A204.1 (cell line): ENCODE measurements around the gene POR.

Experiments used
- FAIRE-seq: peaks from 2 replicates; lab custom pipeline; 2012; peaks lifted over from hg19 to GRCh38; lab: Jason Lieb, UNC

The POR gene

DNA sequence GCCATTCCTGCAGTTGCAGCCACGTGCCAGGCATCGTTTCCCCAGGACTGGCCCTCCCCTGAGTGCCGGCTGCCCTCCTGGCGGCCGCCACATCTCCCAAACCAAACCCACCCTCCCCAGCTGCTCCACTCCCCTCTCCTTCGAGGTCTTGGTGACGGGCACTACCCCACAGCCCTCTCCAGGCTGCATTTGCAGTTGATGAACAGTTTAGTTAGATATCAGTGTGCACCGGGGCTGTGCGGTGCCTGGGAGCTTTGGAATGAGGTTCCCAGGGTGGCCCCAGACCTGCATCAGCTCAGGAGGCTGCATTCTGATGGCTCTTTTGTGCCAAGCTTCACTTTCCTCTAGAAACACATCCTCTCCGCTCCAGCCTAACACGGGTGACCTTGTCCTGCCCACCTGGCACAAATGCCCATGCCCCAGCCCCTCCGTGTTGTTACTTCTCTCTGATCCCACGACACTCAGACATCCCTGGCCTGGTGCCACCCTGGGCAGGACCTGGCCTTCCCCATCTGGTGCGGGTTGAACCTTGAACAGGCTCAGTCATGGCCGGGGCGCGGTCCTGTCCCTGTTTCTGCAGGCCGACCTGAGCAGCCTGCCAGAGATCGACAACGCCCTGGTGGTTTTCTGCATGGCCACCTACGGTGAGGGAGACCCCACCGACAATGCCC is 64.9 kb downstream of the POR start:
- FAIRE-seq, result no peak

DNA sequence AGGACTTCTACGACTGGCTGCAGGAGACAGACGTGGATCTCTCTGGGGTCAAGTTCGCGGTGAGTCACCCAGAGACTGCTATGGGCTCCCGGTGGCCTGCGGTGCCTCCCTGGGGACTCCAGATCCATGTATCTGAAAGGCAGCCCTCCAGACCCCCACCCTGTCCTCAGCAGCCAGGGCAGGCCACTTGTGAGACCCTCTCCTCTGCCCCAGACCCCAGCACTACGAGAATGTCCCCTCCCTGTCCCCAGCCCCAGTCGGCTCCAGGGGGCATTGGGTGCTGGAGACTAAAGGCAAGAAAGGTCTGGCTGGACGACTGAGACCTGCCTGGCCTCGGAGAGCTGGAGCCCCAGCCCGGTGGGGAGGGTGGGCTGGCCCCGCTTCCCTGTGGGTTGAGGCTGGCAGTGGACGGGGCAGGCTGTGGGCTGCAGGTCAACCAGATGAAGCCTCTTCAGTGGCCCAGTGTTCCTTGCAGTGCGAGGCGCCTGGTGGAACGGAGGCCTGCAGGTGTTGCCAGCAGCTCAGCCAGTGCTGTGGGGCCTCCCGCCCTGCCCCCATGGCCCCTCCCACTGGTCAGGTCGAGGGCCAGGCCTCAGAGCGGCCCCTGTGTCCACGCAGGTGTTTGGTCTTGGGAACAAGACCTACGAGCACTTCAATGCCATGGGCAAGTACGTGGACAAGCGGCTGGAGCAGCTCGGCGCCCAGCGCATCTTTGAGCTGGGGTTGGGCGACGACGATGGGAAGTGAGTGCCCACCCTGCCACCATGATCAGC is 65.7 kb downstream of the POR start:
- no peak for FAIRE-seq

DNA sequence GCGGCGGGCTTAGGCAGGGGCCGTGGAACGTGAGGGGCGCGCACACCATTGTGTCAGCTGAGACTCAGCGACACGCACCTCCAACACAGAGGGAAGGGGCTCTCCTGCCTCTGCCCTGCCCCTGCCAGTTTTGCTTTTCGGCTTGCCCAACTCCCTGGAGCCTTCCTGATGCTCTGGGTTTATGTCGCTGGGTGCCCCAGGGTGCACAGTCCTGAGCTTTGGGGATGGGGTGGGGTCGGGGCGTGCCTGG is 66.2 kb downstream of the POR start:
- FAIRE-seq, result no peak

DNA sequence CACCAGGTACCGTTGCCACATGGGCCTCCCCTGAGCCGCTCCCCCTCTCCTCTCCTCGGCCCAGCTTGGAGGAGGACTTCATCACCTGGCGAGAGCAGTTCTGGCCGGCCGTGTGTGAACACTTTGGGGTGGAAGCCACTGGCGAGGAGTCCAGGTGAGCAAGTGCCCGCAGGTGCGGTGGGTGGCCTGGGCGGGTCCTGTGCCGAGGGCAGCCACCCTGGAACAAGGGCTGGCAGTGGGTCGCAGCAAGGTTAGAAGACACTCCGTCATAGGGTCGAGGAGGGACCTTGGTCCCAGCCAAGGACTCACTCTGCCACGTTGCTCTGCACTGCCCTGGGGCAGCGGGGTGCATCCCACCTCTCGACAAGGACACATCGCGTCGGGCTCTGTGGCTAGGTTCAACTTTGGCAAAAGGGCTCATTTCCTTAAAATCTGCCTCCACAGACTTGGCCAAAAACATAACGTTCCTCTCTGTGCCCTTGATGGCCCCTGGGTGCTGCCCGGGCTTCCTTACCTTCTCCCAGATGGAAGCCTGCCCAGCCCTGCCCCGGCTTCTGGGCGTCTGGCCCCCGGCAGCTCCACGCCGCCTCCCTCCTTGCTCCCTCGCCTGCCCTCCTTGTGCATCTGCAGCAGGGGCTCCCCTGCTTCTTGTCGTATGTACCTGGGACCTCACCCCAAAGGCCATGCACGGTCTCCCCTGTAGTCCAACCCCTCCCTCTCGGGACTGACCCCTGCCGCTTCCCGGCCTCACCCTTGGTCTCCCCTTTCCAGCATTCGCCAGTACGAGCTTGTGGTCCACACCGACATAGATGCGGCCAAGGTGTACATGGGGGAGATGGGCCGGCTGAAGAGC is 66.7 kb downstream of the POR start:
- no peak for FAIRE-seq

DNA sequence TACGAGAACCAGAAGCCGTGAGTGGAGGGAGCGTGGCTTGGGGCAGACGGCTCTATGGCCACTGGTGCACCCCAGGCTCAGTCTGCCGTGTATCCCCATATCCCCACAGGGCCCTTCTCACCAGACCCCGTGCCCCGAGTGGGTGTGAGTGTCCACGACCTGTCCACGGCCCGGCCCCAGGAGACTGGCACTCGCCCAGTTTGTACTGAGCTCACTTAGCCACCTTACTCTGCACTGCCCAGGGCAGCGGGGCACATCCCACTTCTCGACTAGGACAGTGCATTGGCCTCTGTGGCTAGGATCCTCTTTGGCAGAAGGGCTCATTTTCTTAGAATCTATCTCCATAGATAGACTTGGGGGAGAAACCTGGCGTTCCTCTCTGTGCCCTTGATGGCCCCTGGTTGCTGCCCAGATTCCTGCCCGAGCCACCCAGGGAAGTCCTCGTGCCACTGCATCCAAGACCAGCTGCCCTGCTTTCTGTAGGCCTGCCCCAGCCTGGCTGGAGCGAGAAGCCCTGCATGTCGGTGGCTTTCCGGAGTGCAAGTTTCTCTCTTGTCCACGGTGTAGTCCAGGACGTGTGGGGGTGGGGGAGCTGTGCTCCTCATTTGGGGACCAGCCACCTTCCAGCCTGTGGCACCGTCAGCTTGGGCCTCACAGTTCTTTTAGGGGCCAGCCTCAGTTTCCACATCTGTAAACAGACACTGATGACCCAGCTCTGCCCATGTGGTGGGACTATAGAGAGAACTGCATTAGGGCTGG is 67.5 kb downstream of the POR start:
- FAIRE-seq, result no peak

DNA sequence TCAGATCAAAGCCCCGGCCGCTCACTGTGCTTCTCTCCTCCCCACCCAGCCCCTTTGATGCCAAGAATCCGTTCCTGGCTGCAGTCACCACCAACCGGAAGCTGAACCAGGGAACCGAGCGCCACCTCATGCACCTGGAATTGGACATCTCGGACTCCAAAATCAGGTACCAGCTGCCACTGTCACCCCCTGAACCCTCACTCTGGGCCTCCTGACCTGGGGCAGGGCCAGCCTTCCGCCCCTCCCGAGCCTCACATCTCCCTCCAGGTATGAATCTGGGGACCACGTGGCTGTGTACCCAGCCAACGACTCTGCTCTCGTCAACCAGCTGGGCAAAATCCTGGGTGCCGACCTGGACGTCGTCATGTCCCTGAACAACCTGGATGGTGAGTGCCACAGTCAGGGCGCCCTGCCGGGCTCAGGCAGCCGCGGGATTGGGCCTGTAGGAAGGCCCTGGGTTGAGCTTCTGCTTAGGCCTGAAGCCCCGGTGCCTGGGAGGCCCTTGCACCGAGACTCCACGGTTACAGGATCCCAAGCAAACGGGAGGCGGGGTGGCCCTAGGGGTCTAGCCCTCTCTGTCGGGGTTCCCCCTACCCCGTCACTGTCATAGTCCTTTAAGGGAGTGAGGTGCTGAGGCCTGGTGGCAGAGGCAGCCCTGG is 68.6 kb downstream of the POR start:
- FAIRE-seq, result no peak

DNA sequence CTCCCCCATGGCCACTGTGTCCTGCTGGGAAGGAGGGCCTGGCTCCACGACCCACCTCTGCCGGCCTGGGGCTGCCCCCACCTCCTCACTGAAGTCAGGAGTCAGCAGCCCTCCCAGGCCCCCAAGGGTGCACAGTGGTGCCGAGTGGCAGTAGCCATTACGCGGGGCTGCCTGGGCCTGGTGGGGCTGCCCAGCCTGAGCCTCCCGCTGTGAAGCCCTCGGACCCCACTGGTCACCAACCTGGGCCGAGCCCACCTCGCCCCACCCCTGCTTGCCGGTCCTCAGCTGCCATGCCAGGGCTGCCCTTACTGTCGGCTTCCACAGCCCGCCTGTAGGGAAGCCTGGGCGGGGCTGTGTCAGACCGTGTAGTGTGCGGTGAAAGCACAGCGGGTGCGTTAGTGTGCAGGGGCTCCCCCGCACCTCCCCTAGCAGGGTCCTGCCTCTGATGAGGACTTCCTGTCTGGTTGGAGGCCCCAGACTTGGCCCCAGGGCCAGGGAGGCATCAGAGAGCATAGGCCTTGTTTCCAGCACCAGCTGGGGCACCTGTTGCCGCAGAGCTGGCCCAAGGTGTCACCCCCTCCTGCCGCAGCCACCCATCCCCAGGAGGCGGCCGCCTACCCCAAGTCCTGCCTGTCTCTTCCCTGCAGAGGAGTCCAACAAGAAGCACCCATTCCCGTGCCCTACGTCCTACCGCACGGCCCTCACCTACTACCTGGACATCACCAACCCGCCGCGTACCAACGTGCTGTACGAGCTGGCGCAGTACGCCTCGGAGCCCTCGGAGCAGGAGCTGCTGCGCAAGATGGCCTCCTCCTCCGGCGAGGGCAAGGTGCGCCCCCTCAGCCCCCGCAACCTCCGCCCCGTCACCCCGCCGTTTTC is 69.4 kb downstream of the POR start:
- no peak for FAIRE-seq

DNA sequence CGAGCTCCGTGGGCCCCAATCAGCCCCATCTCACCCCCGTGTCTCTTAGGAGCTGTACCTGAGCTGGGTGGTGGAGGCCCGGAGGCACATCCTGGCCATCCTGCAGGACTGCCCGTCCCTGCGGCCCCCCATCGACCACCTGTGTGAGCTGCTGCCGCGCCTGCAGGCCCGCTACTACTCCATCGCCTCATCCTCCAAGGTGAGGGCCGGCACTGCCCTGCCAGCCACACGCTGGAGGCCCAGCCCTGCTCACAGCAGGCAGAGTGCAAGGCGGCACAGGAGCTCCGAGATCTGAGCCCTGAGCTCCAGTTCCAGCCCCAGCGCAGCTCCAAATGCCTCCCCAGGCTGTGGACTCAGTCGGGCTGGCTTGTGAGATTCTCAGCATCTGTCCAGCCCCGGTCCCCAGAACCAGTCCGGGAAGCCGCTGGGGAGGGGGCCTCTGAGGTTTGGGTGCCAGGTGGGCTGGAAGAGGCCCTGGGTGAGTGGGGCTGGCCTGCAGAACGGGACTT is 70.1 kb downstream of the POR start:
- FAIRE-seq, result no peak

DNA sequence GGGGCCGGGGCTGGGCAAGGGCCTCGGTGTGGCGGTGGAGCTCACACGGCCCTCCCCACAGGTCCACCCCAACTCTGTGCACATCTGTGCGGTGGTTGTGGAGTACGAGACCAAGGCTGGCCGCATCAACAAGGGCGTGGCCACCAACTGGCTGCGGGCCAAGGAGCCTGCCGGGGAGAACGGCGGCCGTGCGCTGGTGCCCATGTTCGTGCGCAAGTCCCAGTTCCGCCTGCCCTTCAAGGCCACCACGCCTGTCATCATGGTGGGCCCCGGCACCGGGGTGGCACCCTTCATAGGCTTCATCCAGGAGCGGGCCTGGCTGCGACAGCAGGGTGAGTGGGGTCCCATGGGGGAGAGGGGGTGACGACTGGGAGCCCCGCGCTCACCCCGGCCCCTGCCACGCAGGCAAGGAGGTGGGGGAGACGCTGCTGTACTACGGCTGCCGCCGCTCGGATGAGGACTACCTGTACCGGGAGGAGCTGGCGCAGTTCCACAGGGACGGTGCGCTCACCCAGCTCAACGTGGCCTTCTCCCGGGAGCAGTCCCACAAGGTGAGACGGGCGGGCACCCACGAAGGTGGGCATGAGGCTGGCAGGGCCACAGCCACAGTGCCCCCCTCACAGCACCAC is 70.7 kb downstream of the POR start:
- no peak for FAIRE-seq

DNA sequence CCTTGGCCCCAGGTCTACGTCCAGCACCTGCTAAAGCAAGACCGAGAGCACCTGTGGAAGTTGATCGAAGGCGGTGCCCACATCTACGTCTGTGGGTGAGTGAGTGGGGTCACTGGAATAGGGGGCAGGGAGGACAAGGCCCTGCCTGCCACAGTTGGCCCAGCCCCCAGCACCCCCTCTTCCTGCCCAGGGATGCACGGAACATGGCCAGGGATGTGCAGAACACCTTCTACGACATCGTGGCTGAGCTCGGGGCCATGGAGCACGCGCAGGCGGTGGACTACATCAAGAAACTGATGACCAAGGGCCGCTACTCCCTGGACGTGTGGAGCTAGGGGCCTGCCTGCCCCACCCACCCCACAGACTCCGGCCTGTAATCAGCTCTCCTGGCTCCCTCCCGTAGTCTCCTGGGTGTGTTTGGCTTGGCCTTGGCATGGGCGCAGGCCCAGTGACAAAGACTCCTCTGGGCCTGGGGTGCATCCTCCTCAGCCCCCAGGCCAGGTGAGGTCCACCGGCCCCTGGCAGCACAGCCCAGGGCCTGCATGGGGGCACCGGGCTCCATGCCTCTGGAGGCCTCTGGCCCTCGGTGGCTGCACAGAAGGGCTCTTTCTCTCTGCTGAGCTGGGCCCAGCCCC is 71.3 kb downstream of the POR start:
- no peak for FAIRE-seq

DNA sequence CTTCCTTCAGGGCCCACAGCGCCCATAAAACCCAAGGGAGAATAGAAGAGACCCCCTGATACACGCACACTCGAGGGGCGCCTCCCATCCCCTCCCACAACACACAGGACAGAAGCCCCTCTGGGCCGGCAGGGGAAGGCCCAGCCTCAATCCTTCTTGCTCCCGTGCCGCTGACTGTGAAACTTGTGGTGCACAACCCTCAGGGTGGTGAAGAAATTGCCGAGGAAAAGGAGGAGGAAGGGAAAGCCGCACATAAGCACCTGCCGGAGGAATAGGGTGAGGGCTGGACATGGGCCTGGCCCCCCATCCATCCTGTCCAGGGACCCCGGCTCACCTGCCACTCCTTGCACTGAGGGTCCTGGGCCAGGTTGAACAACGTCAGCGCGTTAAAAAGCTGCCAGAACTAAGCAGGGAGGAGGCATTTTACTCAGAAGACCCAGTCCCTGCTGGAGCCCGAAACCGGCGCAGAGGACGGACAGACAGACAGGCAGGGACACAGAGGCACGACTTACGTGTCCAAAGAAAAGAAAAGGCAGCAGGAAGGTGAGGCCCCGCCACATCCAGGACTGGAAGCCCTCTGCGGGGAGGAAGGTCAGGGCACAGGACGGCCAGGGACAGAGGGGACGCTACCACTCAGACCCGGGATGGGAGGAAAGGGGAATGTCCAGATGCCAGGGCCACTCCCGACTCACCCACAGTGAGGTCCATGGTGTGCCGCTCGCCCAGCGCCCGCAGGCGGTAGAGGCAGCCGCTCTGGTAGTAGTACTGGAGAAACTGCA is 72.3 kb downstream of the POR start:
- FAIRE-seq, result no peak

DNA sequence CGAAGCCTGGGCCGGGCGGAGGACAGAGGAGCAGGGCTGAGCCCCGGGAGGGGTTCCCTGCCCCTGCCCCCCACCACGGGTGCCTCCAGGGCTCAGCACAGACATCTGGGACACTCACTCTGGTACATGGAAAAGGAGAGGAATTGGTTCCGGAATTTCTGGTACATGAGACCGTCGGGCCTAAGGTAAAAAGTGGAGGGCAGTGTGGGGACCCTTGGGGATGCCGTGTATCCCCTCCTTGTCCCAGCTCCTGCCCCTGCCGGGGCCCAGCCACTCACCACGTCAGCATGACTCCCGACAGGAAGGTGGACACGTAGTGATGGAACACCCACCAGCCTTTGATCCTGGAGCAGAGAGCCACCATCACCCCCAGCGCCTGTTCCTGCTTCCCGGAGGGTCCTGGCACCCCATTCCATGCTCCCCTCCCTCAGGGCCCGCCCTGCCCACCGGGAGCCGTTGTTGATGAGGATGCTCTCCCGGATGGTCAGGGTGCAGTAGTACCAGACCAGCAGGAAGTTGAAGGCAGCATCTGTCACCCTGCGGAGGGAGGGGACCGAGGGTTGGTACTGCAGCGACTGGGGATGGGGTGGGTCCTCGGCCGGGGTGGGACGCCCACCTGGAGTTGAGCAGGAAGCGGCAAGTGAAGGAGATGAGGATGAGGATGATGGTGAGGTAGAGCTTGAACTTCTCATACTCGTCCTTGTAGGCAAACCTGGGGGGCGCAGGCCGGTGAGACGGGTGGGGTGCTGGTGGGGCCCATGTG is 73.0 kb downstream of the POR start:
- FAIRE-seq, result no peak

DNA sequence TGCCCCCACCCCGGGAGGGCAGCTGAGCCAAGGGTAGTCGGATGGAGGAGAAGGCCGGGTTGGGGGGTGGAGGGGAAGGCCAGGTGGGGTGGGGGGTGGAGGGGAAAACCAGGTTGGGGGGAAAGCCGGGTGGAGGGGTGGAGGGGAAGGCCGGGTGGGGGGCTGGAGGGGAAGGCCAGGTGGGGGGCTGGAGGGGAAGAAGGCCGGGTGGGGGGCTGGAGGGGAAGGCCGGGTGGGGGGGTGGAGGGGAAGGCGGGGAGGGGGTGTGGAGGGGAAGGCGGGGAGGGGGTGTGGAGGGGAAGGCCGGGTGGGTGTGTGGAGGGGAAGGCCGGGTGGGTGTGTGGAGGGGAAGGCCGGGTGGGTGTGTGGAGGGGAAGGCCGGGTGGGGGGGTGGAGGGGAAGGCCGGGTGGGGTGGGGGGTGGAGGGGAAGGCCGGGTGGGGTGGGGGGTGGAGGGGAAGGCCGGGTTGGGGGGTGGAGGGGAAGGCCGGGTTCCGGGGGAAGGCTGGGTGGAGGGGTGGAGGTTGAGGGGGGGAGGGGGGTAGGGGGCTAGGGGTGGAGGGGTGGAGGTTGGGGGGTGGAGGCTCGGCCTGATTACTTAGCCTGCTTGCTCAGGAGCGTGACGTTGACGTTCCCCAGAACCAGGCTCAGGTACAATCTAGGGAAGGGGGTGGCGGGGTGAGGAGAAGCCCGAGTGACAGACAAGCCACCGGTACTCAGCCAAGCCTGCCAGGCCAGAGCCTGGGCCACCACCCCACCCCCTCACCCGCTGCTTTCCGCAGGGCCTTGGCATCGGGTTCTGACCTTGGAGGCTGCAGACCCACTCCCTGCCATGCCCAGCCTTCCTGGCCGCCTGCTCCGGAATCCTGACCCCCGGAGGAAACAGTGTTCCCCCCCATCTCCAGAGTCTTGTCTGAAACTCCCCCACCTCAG is 73.9 kb downstream of the POR start:
- no peak for FAIRE-seq

DNA sequence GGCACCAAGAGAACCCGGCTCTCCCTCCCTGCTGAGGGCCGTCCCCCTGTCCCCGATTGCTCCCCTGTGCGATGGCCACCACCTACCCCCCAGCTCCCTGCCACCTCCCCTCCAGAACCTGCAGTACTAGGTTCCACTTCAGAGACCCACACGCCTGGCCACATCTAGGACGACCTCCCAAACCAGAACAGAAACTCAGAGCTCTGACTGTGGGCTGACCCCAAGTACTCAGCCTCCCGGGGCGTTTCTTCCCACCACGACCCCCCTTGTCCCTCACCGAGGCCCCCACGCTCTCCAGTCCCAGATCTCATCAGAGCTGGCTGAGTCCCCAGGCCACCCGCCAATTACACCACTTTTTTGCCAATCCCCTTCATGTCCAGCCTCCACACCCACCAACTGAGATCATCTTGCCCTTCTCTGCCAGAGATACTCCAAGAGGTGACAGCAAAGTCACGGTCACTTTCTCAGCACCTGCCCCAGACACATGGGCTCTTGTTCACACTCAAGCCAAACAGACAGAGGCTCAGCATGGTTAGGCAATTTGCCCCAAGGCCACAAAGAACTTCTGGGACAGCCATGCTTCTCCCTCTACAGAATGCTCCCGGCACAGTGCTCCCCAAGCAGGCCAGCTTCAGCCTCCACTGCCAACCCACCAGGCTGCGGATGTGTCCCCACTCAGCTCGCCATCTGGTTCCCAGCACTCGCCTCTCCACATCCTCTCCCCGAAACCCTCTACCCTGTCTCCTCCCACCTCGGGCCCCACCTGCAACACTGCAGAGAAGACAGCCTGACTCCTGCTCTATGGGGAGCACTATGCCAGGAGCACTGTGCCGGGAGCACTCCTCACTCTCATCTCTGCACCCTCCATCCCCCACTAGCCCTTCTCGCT is 74.8 kb downstream of the POR start:
- no peak for FAIRE-seq

DNA sequence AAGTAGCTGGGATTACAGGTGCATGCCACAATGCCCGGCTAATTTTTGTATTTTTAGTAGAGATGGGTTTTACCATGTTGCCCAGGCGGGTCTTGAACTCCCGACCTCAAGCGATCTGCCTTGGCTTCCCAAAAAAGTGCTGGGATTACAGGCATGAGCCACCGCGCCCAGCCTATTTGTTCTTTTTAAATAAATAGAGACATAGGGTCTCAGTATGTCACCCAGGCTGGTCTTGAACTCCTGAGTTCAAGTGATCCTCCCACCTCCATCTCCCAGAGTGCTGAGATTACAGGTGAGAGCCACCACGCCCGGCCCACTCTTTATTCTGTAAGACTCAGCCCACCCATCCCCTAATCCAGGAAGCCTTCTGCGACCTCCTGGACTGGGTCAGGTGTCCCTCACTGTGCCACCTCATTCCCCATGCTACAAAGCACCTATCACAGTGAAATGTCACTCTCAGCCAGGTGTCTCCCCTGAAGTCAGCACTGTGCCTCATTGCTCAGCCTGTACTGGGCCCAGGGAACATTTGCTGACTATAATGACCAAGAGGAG is 76.7 kb downstream of the POR start:
- FAIRE-seq, result no peak
